Stomach smooth muscle (tissue), 2 donors: Measurements from ENCODE around the gene LIX1L.

Experiments used
- H3K27ac ChIP-seq: one replicate; pipeline ENCODE4 v1.7.0; 2013; ENCODE audit warnings: mild to moderate bottlenecking, low read length, inconsistent platforms
- H3K27me3 ChIP-seq, 2 donors: one replicate each; pipeline ENCODE4 v1.7.0; 2013; ENCODE audit warnings: low read length in 2 of 2; ENCODE audit not compliant: insufficient read depth in 2 of 2, control insufficient read depth in 1 of 2
- H3K36me3 ChIP-seq, 2 donors: one replicate each; pipeline ENCODE4 v1.7.0; 2013; ENCODE audit warnings: low read length in 2 of 2; ENCODE audit not compliant: control insufficient read depth in 2 of 2, insufficient read depth in 2 of 2
- H3K4me1 ChIP-seq: one replicate; pipeline ENCODE4 v1.7.0; 2013; ENCODE audit warnings: low read length; ENCODE audit not compliant: control insufficient read depth, insufficient read depth
- H3K4me3 ChIP-seq, 2 donors: one replicate each; pipeline ENCODE4 v1.7.0; 2013; ENCODE audit warnings: low read length in 2 of 2
- H3K9ac ChIP-seq, 2 donors: one replicate each; pipeline ENCODE4 v1.7.0; 2013; ENCODE audit warnings: low read length in 2 of 2, mild to moderate bottlenecking in 1 of 2
- H3K9me3 ChIP-seq, 2 donors: one replicate each; pipeline ENCODE4 v1.7.0; 2013; ENCODE audit warnings: low read length in 2 of 2; ENCODE audit not compliant: control insufficient read depth in 2 of 2
- donor health status: healthy.
- donor health status: Pancreatic carcinoma.

The LIX1L gene

GRCh38 chr1:145993618-145994390 is 36.0 kb upstream of the LIX1L start:
- Histone ChIP-seq H3K9ac (peak overlapping the region; percentile 99 to 100), H3K4me3 (peak overlapping the region; percentile 92 to 99), H3K4me1 (peaks cover 23% of the 10 kb centered on the region), H3K27ac (peak overlapping the region; percentile 98), H3K36me3 (peaks cover 27 to 40% of the 10 kb centered on the region in 2 donors), H3K9me3 (no peaks in the 10 kb centered on the region), H3K27me3 (no peaks in the 10 kb centered on the region)

- Histone ChIP-seq H3K27me3 (no peaks in the 10 kb centered on the region), H3K9me3 (no peaks in the 10 kb centered on the region), H3K9ac (peak overlapping the region in 1 of 2 donors; percentile 99), H3K36me3 (peaks cover 27 to 40% of the 10 kb centered on the region in 2 donors), H3K4me3 (peak overlapping the region; percentile 92 to 99), H3K27ac (peak overlapping the region; percentile 98), H3K4me1 (peaks cover 18% of the 10 kb centered on the region)
Measured at GRCh38 chr1:145992958-145993617, 35.3 kb upstream of the LIX1L start.

- H3K4me3 ChIP-seq = peak overlapping the region; percentile 92 to 99
- peaks cover 27 to 40% of the 10 kb centered on the region in 2 donors for H3K36me3 ChIP-seq
- peak overlapping the region; percentile 52 to 99 for H3K9ac ChIP-seq
- peak overlapping the region; percentile 98 for H3K27ac ChIP-seq
- H3K4me1 ChIP-seq = peaks cover 12% of the 10 kb centered on the region
- H3K27me3 ChIP-seq = no peaks in the 10 kb centered on the region
- no peaks in the 10 kb centered on the region for H3K9me3 ChIP-seq
Measured at GRCh38 chr1:145992502-145992936, 34.7 kb upstream of the LIX1L start.

- Histone ChIP-seq H3K9ac (peak overlapping the region in 1 of 2 donors; percentile 99), H3K36me3 (peaks cover 27 to 40% of the 10 kb centered on the region in 2 donors), H3K4me3 (peak overlapping the region; percentile 92 to 99), H3K27me3 (no peaks in the 10 kb centered on the region), H3K9me3 (no peaks in the 10 kb centered on the region), H3K4me1 (peaks cover 7% of the 10 kb centered on the region), H3K27ac (peak overlapping the region; percentile 98)
Measured at GRCh38 chr1:145991735-145992412, 34.1 kb upstream of the LIX1L start.

GRCh38 chr1:145990249-145990855 is 32.5 kb upstream of the LIX1L start:
- Histone ChIP-seq H3K4me3 (no peak overlapping the region), H3K27ac (peak overlapping the region; percentile 98), H3K4me1 (peaks cover 20% of the 10 kb centered on the region), H3K9ac (no peak overlapping the region), H3K36me3 (peaks cover 27 to 35% of the 10 kb centered on the region in 2 donors), H3K27me3 (no peaks in the 10 kb centered on the region), H3K9me3 (no peaks in the 10 kb centered on the region)

- no peak overlapping the region for H3K9ac ChIP-seq
- no peaks in the 10 kb centered on the region for H3K9me3 ChIP-seq
- H3K36me3 ChIP-seq = peaks cover 14 to 19% of the 10 kb centered on the region in 2 donors
- H3K4me3 ChIP-seq = no peak overlapping the region
- H3K27me3 ChIP-seq = no peaks in the 10 kb centered on the region
- no peak overlapping the region for H3K27ac ChIP-seq
- peaks cover 24% of the 10 kb centered on the region for H3K4me1 ChIP-seq
Measured at GRCh38 chr1:145988773-145989172, 31.0 kb upstream of the LIX1L start.

GRCh38 chr1:145987926-145988325 is 30.1 kb upstream of the LIX1L start:
- Histone ChIP-seq H3K9ac (no peak overlapping the region), H3K9me3 (no peaks in the 10 kb centered on the region), H3K36me3 (peaks cover 6 to 10% of the 10 kb centered on the region in 2 donors), H3K27me3 (no peaks in the 10 kb centered on the region), H3K4me1 (peaks cover 31% of the 10 kb centered on the region), H3K27ac (no peak overlapping the region), H3K4me3 (no peak overlapping the region)

- Histone ChIP-seq H3K4me3 (peak overlapping the region in 1 of 2 donors; percentile 3), H3K36me3 (no peaks in the 10 kb centered on the region), H3K4me1 (peaks cover 37% of the 10 kb centered on the region), H3K9ac (peak overlapping the region in 1 of 2 donors; percentile 36), H3K27ac (peak overlapping the region; percentile 94), H3K9me3 (no peaks in the 10 kb centered on the region), H3K27me3 (no peaks in the 10 kb centered on the region)
Measured at GRCh38 chr1:145986551-145986950, 28.7 kb upstream of the LIX1L start.

- Histone ChIP-seq H3K36me3 (no peaks in the 10 kb centered on the region), H3K27me3 (no peaks in the 10 kb centered on the region), H3K4me1 (peaks cover 40% of the 10 kb centered on the region), H3K9ac (peak overlapping the region; percentile 39 to 55), H3K4me3 (peak overlapping the region in 1 of 2 donors; percentile 61), H3K27ac (peak overlapping the region; percentile 94), H3K9me3 (no peaks in the 10 kb centered on the region)
Measured at GRCh38 chr1:145985502-145986439, 28.0 kb upstream of the LIX1L start.
